Posterior vena cava (tissue), 2 donors: ENCODE results near the gene CNN1. TPM values are rescaled to one million over a fixed set of nuclear protein-coding genes. Genes with fewer than 3 reads are reported as not detected.
A peak's percentile ranks its signal among the peaks of the same experiment; 100 is the strongest.

Experiments
- DNase-seq: peaks from one replicate; pipeline ENCODE4 v3.0.0-alpha.2; 2020; ENCODE audit warnings: low spot score
- intact Hi-C, 2 donors: fragments of 100-400 bp; cut with DNase I; formaldehyde crosslinking; loops; one replicate each; pipeline versions ENCODE4 v1.14.1 to v1.14.2; 2022 to 2023
- long read RNA-seq, 2 donors: library from polyadenylated mRNA; unstranded; transcript quantifications; one replicate each; pipeline ENCODE4 v2.0.0, GENCODE V29; 2020 to 2021
- total RNA-seq, 2 donors: library from RNA; stranded (reverse); fragmentation: NEBNext Ultra II Directional; extraction: Animal tissue kit (Norgen Biotek cat#: 25700); gene quantifications; one replicate each; pipeline ENCODE4 v1.2.1, GENCODE V29; 2021
- donor health status: DM: yes; HTN: yes; CAD: no.
- donor health status: DM: yes; HTN: yes; CAD: no.

Gene CNN1
- 1,000 to 10,000 TPM; 1,163 to 1,588 TPM for total RNA-seq
- long read RNA-seq, donor 1, transcript CNN1-201 (7 exons, 1,633 nt), result major isoform, 944 of 1,172 reads
- long read RNA-seq, donor 1, partial matches to known transcripts, result 67 of 1,172 reads
- long read RNA-seq, donor 1, other reads (novel, unspliced or antisense), result 161 of 1,172 reads
- long read RNA-seq, donor 2, transcript CNN1-201 (7 exons, 1,633 nt), result major isoform, 6,242 of 6,705 reads
- long read RNA-seq, donor 2, partial matches to known transcripts, result 200 of 6,705 reads
- long read RNA-seq, donor 2, other reads (novel, unspliced or antisense), result 263 of 6,705 reads

GRCh38 chr19:11538232-11539036, at the start of gene CNN1:
Gene CNN1 (plus strand): TSS chr19:11538851. CDS start chr19:11538928, 77 bp downstream.
- DNase-seq, result peak; percentile 93
- intact Hi-C loops, result no loop called here

- intact Hi-C loops, result loop anchor here in 1 of 2 donors (10.0 kb wide), 1 partner anchor 105 kb away; the partner anchor contains the start of gene EPOR
- no peak for DNase-seq
Observed at GRCh38 chr19:11489378-11489777, 49.3 kb upstream of the CNN1 start.

- DNase-seq, result no peak
- intact Hi-C loops, result no loop called here
Observed at GRCh38 chr19:11494634-11495285, 43.9 kb upstream of the CNN1 start.

- no peak for DNase-seq
- intact Hi-C loops, result no loop called here
Observed at GRCh38 chr19:11495481-11495880, 43.2 kb upstream of the CNN1 start.

- intact Hi-C loops, result loop anchor here in 1 of 2 donors (2.0 kb wide), 1 partner anchor 91 kb away; no protein-coding TSS in a partner anchor
Observed at GRCh38 chr19:11495885-11496284, 42.8 kb upstream of the CNN1 start.

GRCh38 chr19:11496391-11497163, 42.1 kb upstream of the CNN1 start:
- DNase-seq, result peak; percentile 93

More at GRCh38 chr19:11495885-11496284, 42.8 kb upstream of the CNN1 start:
- DNase-seq, result no peak

GRCh38 chr19:11499220-11499726, 39.4 kb upstream of the CNN1 start:
- no peak for DNase-seq
- intact Hi-C loops, result no loop called here

More at GRCh38 chr19:11496391-11497163, 42.1 kb upstream of the CNN1 start:
- intact Hi-C loops, result loop anchor here in 1 of 2 donors (2.0 kb wide), 1 partner anchor 90 kb away; no protein-coding TSS in a partner anchor

GRCh38 chr19:11499890-11500420, 38.7 kb upstream of the CNN1 start:
- intact Hi-C loops, result no loop called here

GRCh38 chr19:11504502-11505031, 34.1 kb upstream of the CNN1 start:
- no peak for DNase-seq
- intact Hi-C loops, result no loop called here

More at GRCh38 chr19:11499890-11500420, 38.7 kb upstream of the CNN1 start:
- no peak for DNase-seq

GRCh38 chr19:11505032-11505503, 33.6 kb upstream of the CNN1 start:
- peak; percentile 99 for DNase-seq
- intact Hi-C loops, result no loop called here

- DNase-seq, result peak; percentile 98
- intact Hi-C loops, result no loop called here
Observed at GRCh38 chr19:11505504-11506100, 33.0 kb upstream of the CNN1 start, which contains the start of gene ZNF653. Gene ZNF653 (minus strand): TSS chr19:11505839. CDS start chr19:11505786, 53 bp downstream.

- intact Hi-C loops, result no loop called here
- no peak for DNase-seq
Observed at GRCh38 chr19:11506101-11506555, 32.5 kb upstream of the CNN1 start.

- no peak for DNase-seq
- intact Hi-C loops, result no loop called here
Observed at GRCh38 chr19:11506967-11507366, 31.7 kb upstream of the CNN1 start.

GRCh38 chr19:11507370-11508078, 31.1 kb upstream of the CNN1 start:
- DNase-seq, result no peak
- intact Hi-C loops, result no loop called here

- intact Hi-C loops, result no loop called here
- DNase-seq, result no peak
Observed at GRCh38 chr19:11510444-11510843, 28.2 kb upstream of the CNN1 start.

GRCh38 chr19:11513946-11514345, 24.7 kb upstream of the CNN1 start:
- intact Hi-C loops, result no loop called here
- DNase-seq, result no peak

- DNase-seq, result no peak
- intact Hi-C loops, result no loop called here
Observed at GRCh38 chr19:11519138-11519537, 19.5 kb upstream of the CNN1 start.
